H9 (cell line): Measurements from ENCODE around the gene THSD4. TPM values are rescaled to one million over a fixed set of nuclear protein-coding genes. Genes with fewer than 3 reads are reported as not detected.

Source experiments
- DNase-seq: peaks from one replicate; pipeline ENCODE4 v3.0.0-alpha.2; 2017
- H2AFZ ChIP-seq: one replicate; pipeline ENCODE4 v1.6.1; 2013; ENCODE audit warnings: mild to moderate bottlenecking, low read length, control low read depth, moderate library complexity
- H2AK5ac ChIP-seq: 2 replicates; pipeline ENCODE4 v1.6.1; 2013; ENCODE audit warnings: low read length, control low read depth, mixed read lengths; ENCODE audit not compliant: insufficient read length
- H2BK120ac ChIP-seq: one replicate; pipeline ENCODE4 v1.6.1; 2013; ENCODE audit warnings: low read depth, mild to moderate bottlenecking, low read length, control low read depth, inconsistent platforms; ENCODE audit not compliant: poor library complexity, severe bottlenecking
- H2BK12ac ChIP-seq: 2 replicates; pipeline ENCODE4 v1.6.1; 2013; ENCODE audit warnings: low read length, control low read depth, mixed read lengths, low read depth; ENCODE audit not compliant: insufficient read length
- H2BK15ac ChIP-seq: 2 replicates; pipeline ENCODE4 v1.6.1; 2013; ENCODE audit warnings: low read depth, low read length, control low read depth
- H2BK20ac ChIP-seq: one replicate; pipeline ENCODE4 v1.6.1; 2013; ENCODE audit warnings: low read depth, mild to moderate bottlenecking, low read length, control low read depth, inconsistent platforms; ENCODE audit not compliant: poor library complexity, severe bottlenecking
- H2BK5ac ChIP-seq: 2 replicates; pipeline ENCODE4 v1.6.1; 2013; ENCODE audit warnings: low read length, control low read depth, mixed read lengths; ENCODE audit not compliant: insufficient read length
- H3K14ac ChIP-seq: 2 replicates; pipeline ENCODE4 v1.6.1; 2013; ENCODE audit warnings: low read length, control low read depth; ENCODE audit not compliant: insufficient read depth
- H3K18ac ChIP-seq: 2 replicates; pipeline ENCODE4 v1.6.1; 2013; ENCODE audit warnings: low read depth, mild to moderate bottlenecking, mixed read lengths, low read length, control low read depth; ENCODE audit not compliant: insufficient read length
- H3K23ac ChIP-seq: 2 replicates; pipeline ENCODE4 v1.6.1; 2013; ENCODE audit warnings: low read length, control low read depth, mixed read lengths, low read depth; ENCODE audit not compliant: insufficient read length
- H3K23me2 ChIP-seq: 2 replicates; pipeline ENCODE4 v1.6.1; 2013; ENCODE audit warnings: low read depth, mild to moderate bottlenecking, mixed read lengths, low read length, control low read depth; ENCODE audit not compliant: insufficient read length, poor library complexity, severe bottlenecking
- H3K27ac ChIP-seq: 2 replicates; pipeline ENCODE4 v1.5.1; 2013; ENCODE audit warnings: low read length, control low read depth, mixed read lengths, low read depth; ENCODE audit not compliant: insufficient read length
- H3K27me3 ChIP-seq: 2 replicates; pipeline ENCODE4 v1.6.1; 2013; ENCODE audit warnings: low read length, control low read depth, inconsistent platforms; ENCODE audit not compliant: insufficient read depth
- H3K4ac ChIP-seq: 2 replicates; pipeline ENCODE4 v1.6.1; 2013; ENCODE audit warnings: low read depth, mild to moderate bottlenecking, control low read depth, inconsistent platforms, low read length, moderate library complexity
- H3K4me1 ChIP-seq: 2 replicates; pipeline ENCODE4 v1.6.1; 2013; ENCODE audit warnings: low read length, control low read depth, inconsistent platforms; ENCODE audit not compliant: insufficient read depth
- H3K4me2 ChIP-seq: 2 replicates; pipeline ENCODE4 v1.6.1; 2013; ENCODE audit warnings: low read length, control low read depth, mixed read lengths; ENCODE audit not compliant: insufficient read length, insufficient read depth
- H3K56ac ChIP-seq: 2 replicates; pipeline ENCODE4 v1.6.1; 2013; ENCODE audit warnings: low read depth, mild to moderate bottlenecking, mixed read lengths, low read length, control low read depth; ENCODE audit not compliant: insufficient read length
- H3K79me1 ChIP-seq: 2 replicates; pipeline ENCODE4 v1.6.1; 2013; ENCODE audit warnings: low read depth, mild to moderate bottlenecking, moderate library complexity, low read length, control low read depth, inconsistent platforms; ENCODE audit not compliant: insufficient read depth, poor library complexity, severe bottlenecking
- H3K79me2 ChIP-seq: 2 replicates; pipeline ENCODE4 v1.6.1; 2013; ENCODE audit warnings: low read length, control low read depth, inconsistent platforms; ENCODE audit not compliant: insufficient read depth
- H3K9ac ChIP-seq: 2 replicates; pipeline ENCODE4 v1.6.1; 2013; ENCODE audit warnings: low read length, control low read depth, mixed read lengths; ENCODE audit not compliant: insufficient read length; ENCODE audit errors: extremely low read depth
- H3K9me3 ChIP-seq: one replicate; pipeline ENCODE4 v1.6.1; 2013; ENCODE audit warnings: low read depth, low read length, inconsistent platforms; ENCODE audit not compliant: control insufficient read depth
- H3T11ph ChIP-seq: one replicate; pipeline ENCODE4 v1.6.1; 2013; ENCODE audit warnings: mild to moderate bottlenecking, low read length, control low read depth, inconsistent platforms
- H4K20me1 ChIP-seq: one replicate; pipeline ENCODE4 v1.6.1; 2013; ENCODE audit not compliant: control insufficient read depth, insufficient read length, insufficient read depth
- H4K5ac ChIP-seq: 2 replicates; pipeline ENCODE4 v1.6.1; 2013; ENCODE audit warnings: low read depth, mild to moderate bottlenecking, mixed read lengths, low read length, control low read depth; ENCODE audit not compliant: insufficient read length
- H4K8ac ChIP-seq: replicated peaks from 2 replicates; pipeline ENCODE4 v1.6.1; 2013; ENCODE audit warnings: low read length, control low read depth, mixed read lengths, low read depth; ENCODE audit not compliant: insufficient read length
- H4K91ac ChIP-seq: 2 replicates; pipeline ENCODE4 v1.6.1; 2013; ENCODE audit warnings: low read depth, mild to moderate bottlenecking, moderate library complexity, mixed read lengths, low read length, control low read depth; ENCODE audit not compliant: insufficient read length
- H3K27ac Mint-ChIP-seq, 3 experiments: 2 replicates in 2 of 3; 3 replicates in 1 of 3; pipeline ENCODE4 v1.8.0; 2020 to 2021; ENCODE audit warnings: mixed read lengths in 3 of 3, mild to moderate bottlenecking in 1 of 3, moderate library complexity in 1 of 3
- H3K27me3 Mint-ChIP-seq: 2 replicates; pipeline ENCODE4 v1.8.0; 2021; ENCODE audit warnings: low read depth, mild to moderate bottlenecking, moderate library complexity, mixed read lengths
- H3K36me3 Mint-ChIP-seq, 3 experiments: 2 replicates in 2 of 3; 3 replicates in 1 of 3; pipeline ENCODE4 v1.8.0; 2020 to 2021; ENCODE audit warnings: low read depth in 3 of 3, mixed read lengths in 3 of 3; ENCODE audit not compliant: insufficient read depth in 1 of 3
- H3K4me1 Mint-ChIP-seq, 2 experiments: 2 replicates each; pipeline ENCODE4 v1.8.0; 2020; ENCODE audit warnings: mixed read lengths in 2 of 2
- H3K4me3 Mint-ChIP-seq, 2 experiments: 2 replicates in 1 of 2; 3 replicates in 1 of 2; pipeline ENCODE4 v1.8.0; 2020 to 2021; ENCODE audit warnings: mild to moderate bottlenecking in 2 of 2, mixed read lengths in 2 of 2, moderate library complexity in 1 of 2
- H3K9me3 Mint-ChIP-seq, 2 experiments: 2 replicates in 1 of 2; 3 replicates in 1 of 2; pipeline ENCODE4 v1.8.0; 2020; ENCODE audit warnings: mild to moderate bottlenecking in 2 of 2, mixed read lengths in 2 of 2, moderate library complexity in 1 of 2
- CTCF ChIP-seq: fragments of 200-600 bp; sonication (generic); conservative IDR thresholded peaks from 3 replicates; pipeline ENCODE4 v1.8.0; 2021; ENCODE audit warnings: antibody characterized with exemption, mild to moderate bottlenecking
- WGBS: extraction: QIAGEN DNeasy Blood & Tissue Kit; methylation state at CpG from one replicate; pipeline ENCODE4 v1.1.7; 2013; ENCODE audit warnings: missing lambda C conversion rate, low lambda C conversion rate, mixed read lengths; ENCODE audit not compliant: insufficient read length; ENCODE audit errors: extremely low coverage; 5-methylcytosine and 5-hydroxymethylcytosine counted together
- total RNA-seq: library from RNA; stranded (reverse); gene quantifications from 2 replicates; pipeline ENCODE4 v1.2.1, GENCODE V29; 2021

THSD4 gene
- total RNA-seq, 1 experiment from 2014 or later: 5.5 TPM

GRCh38 chr15:71476823-71477222 lies 361.6 kb downstream of the THSD4 start:
- Histone ChIP-seq H3T11ph (no peak overlapping the region), H2AFZ (no peak overlapping the region), H3K4me2 (no peak overlapping the region), H2BK120ac (no peak overlapping the region), H3K4ac (no peak overlapping the region), H3K14ac (no peak overlapping the region), H4K20me1 (no peaks in the 10 kb centered on the region), H3K56ac (no peak overlapping the region), H3K23me2 (no peaks in the 10 kb centered on the region), H2BK12ac (no peak overlapping the region), H4K8ac (no peak overlapping the region), H2AK5ac (no peak overlapping the region), H3K23ac (no peak overlapping the region), H4K5ac (no peak overlapping the region), H2BK15ac (no peak overlapping the region), H4K91ac (no peak overlapping the region), H3K9ac (no peak overlapping the region), H3K9me3 (no peaks in the 10 kb centered on the region), H3K27me3 (no peaks in the 10 kb centered on the region), H3K4me1 (no peaks in the 10 kb centered on the region), H3K18ac (no peak overlapping the region), H3K79me2 (no peaks in the 10 kb centered on the region), H3K79me1 (no peaks in the 10 kb centered on the region), H2BK20ac (no peak overlapping the region), H3K27ac (no peak overlapping the region), H2BK5ac (no peak overlapping the region)
- Mint-ChIP-seq H3K4me3 (no peak overlapping the region), H3K27ac (no peak overlapping the region; a peak in 1 of 7 replicates), H3K4me1 (no peaks in the 10 kb centered on the region), H3K36me3 (no peaks in the 10 kb centered on the region), H3K27me3 (no peaks in the 10 kb centered on the region), H3K9me3 (no peaks in the 10 kb centered on the region)
- no peak for TF ChIP-seq CTCF
- no peak for DNase-seq
- no CpG with 5 or more reads among the region's 8 CpGs for WGBS
